Measurements from ENCODE around the gene MIF4GD. TPM values are rescaled to one million over a fixed set of nuclear protein-coding genes. Genes with fewer than 3 reads are reported as not detected.

Gene MIF4GD
- total and polyA plus RNA-seq, 10 of the 15 experiments (the other 5 are each of a cell fraction or from before 2014, with no cell fraction given), result 22.8 to 96.2 (median 60.1) TPM

- no peak for TF ChIP-seq ZNF274 (IDR thresholded peaks at IDR 0.05; ENCODE audit: insufficient read depth, insufficient read length)
- no peak for TF ChIP-seq TBL1XR1 (IDR thresholded peaks at IDR 0.05; ENCODE audit: low read depth, low read length)
- TF ChIP-seq IRF3 (IDR thresholded peaks at IDR 0.05), result no peak
- no peak for TF ChIP-seq E4F1 (IDR thresholded peaks at IDR 0.05; ENCODE audit: borderline replicate concordance, partially characterized antibody)
- no peak for TF ChIP-seq ZBTB33 (IDR thresholded peaks at IDR 0.05)
- no peak for TF ChIP-seq LARP7 (IDR thresholded peaks at IDR 0.05)
- TF ChIP-seq SMAD1 (IDR thresholded peaks at IDR 0.05; ENCODE audit: low read depth, partially characterized antibody), result no peak
- TF ChIP-seq CREB1 (IDR thresholded peaks at IDR 0.05; ENCODE audit: low read depth), result peak; percentile 50; the same call in 1 of the 2 replicates
- no peak for TF ChIP-seq ZNF207 (IDR thresholded peaks at IDR 0.05; ENCODE audit: borderline replicate concordance)
- peak; percentile 67; the same call in 1 of the 2 replicates for TF ChIP-seq MTA2 (IDR thresholded peaks at IDR 0.05; ENCODE audit: low read depth)
- TF ChIP-seq BCL11A (IDR thresholded peaks at IDR 0.05; ENCODE audit: low read depth, low read length), result no peak
- no peak for TF ChIP-seq ATF7 (IDR thresholded peaks at IDR 0.05; ENCODE audit: low read depth)
- no peak for TF ChIP-seq NBN (IDR thresholded peaks at IDR 0.05)
- TF ChIP-seq SRF (IDR thresholded peaks at IDR 0.05; ENCODE audit: low read depth in 2 of 2, low read length in 2 of 2), result 0 out of 4 replicates have a peak, but pooled peaks of 1 of the 2 experiments have one; percentile 6
- TF ChIP-seq USF1 (IDR thresholded peaks at IDR 0.05; ENCODE audit: borderline replicate concordance, extremely low read length, insufficient read depth, low read depth, low read length), result no peak
- no peak for TF ChIP-seq CBX3 (IDR thresholded peaks at IDR 0.05; ENCODE audit: borderline replicate concordance, low read depth)
- TF ChIP-seq ZBED1 (IDR thresholded peaks at IDR 0.05; ENCODE audit: borderline replicate concordance), result no peak
- TF ChIP-seq PAX5 (IDR thresholded peaks at IDR 0.05; ENCODE audit: borderline replicate concordance, low read depth, low read length), result peak; percentile 38
- TF ChIP-seq CBX5 (IDR thresholded peaks at IDR 0.05; ENCODE audit: low read depth), result no peak
- TF ChIP-seq TCF12 (IDR thresholded peaks at IDR 0.05; ENCODE audit: low read depth, low read length), result peak; percentile 2; the same call in 1 of the 2 replicates
- TF ChIP-seq GATAD2B (conservative IDR thresholded peaks at IDR 0.05; ENCODE audit: low read depth), result peak; percentile 49
- no peak for TF ChIP-seq SMC3 (IDR thresholded peaks at IDR 0.05; ENCODE audit: borderline replicate concordance, low read length)
- TF ChIP-seq MXI1 (IDR thresholded peaks at IDR 0.05; ENCODE audit: low read depth, low read length), result no peak
- TF ChIP-seq CEBPB (IDR thresholded peaks at IDR 0.05; ENCODE audit: borderline replicate concordance in 1 of 2, low read depth in 2 of 2, low read length in 2 of 2), result no peak
- TF ChIP-seq NRF1 (conservative IDR thresholded peaks at IDR 0.05; ENCODE audit: low read depth, low read length), result no peak
These were observed 43.0 kb upstream of the MIF4GD start (continued) for GRCh38 chr17:75313941-75314551.
